ENCODE measurements around the gene ZFP64. TPM values are rescaled to one million over a fixed set of nuclear protein-coding genes. Genes with fewer than 3 reads are reported as not detected.

ZFP64 gene
- total RNA-seq, 1 experiment from 2014 or later: 16.0 TPM

DNA sequence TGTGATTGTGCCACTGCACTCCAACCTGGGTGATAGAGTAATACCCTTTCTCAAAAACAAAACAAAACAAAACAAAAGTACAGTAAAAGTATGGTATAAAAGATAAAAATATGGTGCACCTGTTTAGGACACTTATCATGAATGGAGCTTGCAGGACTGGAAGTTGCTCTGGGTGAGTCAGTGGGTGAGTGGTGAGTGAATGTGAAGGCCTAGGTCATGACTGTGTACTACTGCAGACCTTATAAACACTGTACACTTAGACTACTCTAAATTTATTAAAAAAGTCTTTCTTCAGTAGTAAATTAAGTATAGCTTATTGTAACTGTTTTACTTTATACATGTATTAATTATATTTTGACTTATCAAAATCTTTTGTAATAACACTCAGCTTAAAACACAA lies 46.0 kb downstream of the ZFP64 start:
- Histone ChIP-seq H3K27ac (ENCODE audit: low read depth, low read length) (no peak overlapping the region), H3K4me3 (replicated peaks in 1 of 2; ENCODE audit: low read depth in 1 of 2, low read length in 2 of 2) (no peak overlapping the region), H3K27me3 (ENCODE audit: insufficient read depth, low read length) (no peaks in the 10 kb centered on the region), H3K9me3 (ENCODE audit: control insufficient read depth in 1 of 2, insufficient read depth in 1 of 2, low read depth in 1 of 2, low read length in 2 of 2) (no peaks in the 10 kb centered on the region), H3K4me1 (ENCODE audit: control insufficient read depth in 1 of 2, insufficient read depth in 2 of 2, low read length in 2 of 2) (no peaks in the 10 kb centered on the region), H3K9me2 (ENCODE audit: insufficient read depth) (no peaks in the 10 kb centered on the region), H3K79me2 (ENCODE audit: insufficient read depth, low read length) (no peaks in the 10 kb centered on the region), H4K20me1 (ENCODE audit: insufficient read depth) (no peaks in the 10 kb centered on the region), H3K4me2 (ENCODE audit: low read length) (no peak overlapping the region), H3K9ac (ENCODE audit: low read length) (no peak overlapping the region), H2AFZ (ENCODE audit: low read depth, low read length, poor library complexity, severe bottlenecking) (no peak overlapping the region), H3K36me3 (ENCODE audit: control insufficient read depth in 1 of 2, insufficient read depth in 2 of 2, low read length in 2 of 2) (no peaks in the 10 kb centered on the region)
- ATAC-seq: no peak
- ChIA-PET CTCF (no interaction called here), POLR2A (no interaction called here), RAD21 (ENCODE audit: low non-redundant PET in 1 of 2, low total read pairs in 2 of 2, uncharacterized antibody in 2 of 2, unreplicated experiment in 2 of 2) (no interaction called here)
- DNase-seq (ENCODE audit: low read depth, low spot score): no peak
- TF ChIP-seq, protein P1, sequence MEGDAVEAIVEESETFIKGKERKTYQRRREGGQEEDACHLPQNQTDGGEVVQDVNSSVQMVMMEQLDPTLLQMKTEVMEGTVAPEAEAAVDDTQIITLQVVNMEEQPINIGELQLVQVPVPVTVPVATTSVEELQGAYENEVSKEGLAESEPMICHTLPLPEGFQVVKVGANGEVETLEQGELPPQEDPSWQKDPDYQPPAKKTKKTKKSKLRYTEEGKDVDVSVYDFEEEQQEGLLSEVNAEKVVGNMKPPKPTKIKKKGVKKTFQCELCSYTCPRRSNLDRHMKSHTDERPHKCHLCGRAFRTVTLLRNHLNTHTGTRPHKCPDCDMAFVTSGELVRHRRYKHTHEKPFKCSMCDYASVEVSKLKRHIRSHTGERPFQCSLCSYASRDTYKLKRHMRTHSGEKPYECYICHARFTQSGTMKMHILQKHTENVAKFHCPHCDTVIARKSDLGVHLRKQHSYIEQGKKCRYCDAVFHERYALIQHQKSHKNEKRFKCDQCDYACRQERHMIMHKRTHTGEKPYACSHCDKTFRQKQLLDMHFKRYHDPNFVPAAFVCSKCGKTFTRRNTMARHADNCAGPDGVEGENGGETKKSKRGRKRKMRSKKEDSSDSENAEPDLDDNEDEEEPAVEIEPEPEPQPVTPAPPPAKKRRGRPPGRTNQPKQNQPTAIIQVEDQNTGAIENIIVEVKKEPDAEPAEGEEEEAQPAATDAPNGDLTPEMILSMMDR (IDR thresholded peaks at IDR 0.05 in 2 of 3, conservative IDR thresholded peaks at IDR 0.05 in 1 of 3; ENCODE audit: borderline replicate concordance in 1 of 3, insufficient read depth in 1 of 3, low read depth in 2 of 3, low read length in 2 of 3): no peak
- no peak for TF ChIP-seq CBX3 (IDR thresholded peaks at IDR 0.05; ENCODE audit: low read depth)
- TF ChIP-seq CEBPB (IDR thresholded peaks at IDR 0.05; ENCODE audit: low read depth): no peak
- TF ChIP-seq FOSL1 (IDR thresholded peaks at IDR 0.05; ENCODE audit: low read depth): no peak
- TF ChIP-seq EZH2 (IDR thresholded peaks at IDR 0.05): no peak
- TF ChIP-seq JUND (IDR thresholded peaks at IDR 0.05): no peak
- no peak for TF ChIP-seq POLR2A (IDR thresholded peaks at IDR 0.05; ENCODE audit: borderline replicate concordance, extremely low read depth, insufficient read depth, insufficient read length)
- TF ChIP-seq EGR1 (IDR thresholded peaks at IDR 0.05; ENCODE audit: low read depth): no peak
- intact Hi-C loops (cut with micrococcal nuclease): no loop called here
- no TSS peak for BruUV-seq (replicated peaks)

DNA sequence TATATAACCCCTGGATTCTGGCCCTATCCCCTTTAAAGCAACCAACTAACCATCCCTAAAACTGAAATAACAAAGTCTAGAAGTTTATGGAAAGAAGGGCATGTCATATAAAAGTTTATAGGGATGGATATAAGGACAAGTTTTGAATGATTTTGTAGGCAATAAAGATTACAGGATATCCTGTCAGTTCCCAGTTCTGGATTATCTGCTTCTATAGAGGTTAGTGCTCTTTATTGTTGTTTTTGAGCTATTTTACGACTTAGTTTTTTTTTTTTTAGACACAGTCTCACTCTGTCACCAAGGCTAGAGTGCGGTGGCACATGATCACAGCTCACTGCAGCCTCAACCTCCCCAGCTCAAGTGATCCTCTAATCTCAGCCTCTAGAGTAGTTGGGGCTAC lies 48.3 kb downstream of the ZFP64 start:
- H3K79me2 ChIP-seq (ENCODE audit: insufficient read depth, low read length): no peaks in the 10 kb centered on the region
- no peak for TF ChIP-seq SIN3A (IDR thresholded peaks at IDR 0.05; ENCODE audit: low read depth)
- no peak overlapping the region for H3K9ac ChIP-seq (ENCODE audit: low read length)
- ChIA-PET POLR2A (no interaction called here), CTCF (no interaction called here), RAD21 (ENCODE audit: low non-redundant PET in 1 of 2, low total read pairs in 2 of 2, uncharacterized antibody in 2 of 2, unreplicated experiment in 2 of 2) (no interaction called here)
- H3K4me1 ChIP-seq (ENCODE audit: control insufficient read depth in 1 of 2, insufficient read depth in 2 of 2, low read length in 2 of 2): no peaks in the 10 kb centered on the region
- H3K9me3 ChIP-seq (ENCODE audit: control insufficient read depth in 1 of 2, insufficient read depth in 1 of 2, low read depth in 1 of 2, low read length in 2 of 2): no peaks in the 10 kb centered on the region
- BruUV-seq (replicated peaks): no TSS peak
- H4K20me1 ChIP-seq (ENCODE audit: insufficient read depth): no peaks in the 10 kb centered on the region
- H2AFZ ChIP-seq (ENCODE audit: low read depth, low read length, poor library complexity, severe bottlenecking): no peak overlapping the region
- DNase-seq (ENCODE audit: low read depth, low spot score) (no peak), ATAC-seq (no peak)
- H3K27ac ChIP-seq (ENCODE audit: low read depth, low read length): no peak overlapping the region
- no peak overlapping the region for H3K4me2 ChIP-seq (ENCODE audit: low read length)
- H3K27me3 ChIP-seq (ENCODE audit: insufficient read depth, low read length): no peaks in the 10 kb centered on the region
- H3K9me2 ChIP-seq (ENCODE audit: insufficient read depth): no peaks in the 10 kb centered on the region
- H3K4me3 ChIP-seq (replicated peaks in 1 of 2; ENCODE audit: low read depth in 1 of 2, low read length in 2 of 2): no peak overlapping the region
- intact Hi-C loops (cut with micrococcal nuclease): no loop called here
- no peaks in the 10 kb centered on the region for H3K36me3 ChIP-seq (ENCODE audit: control insufficient read depth in 1 of 2, insufficient read depth in 2 of 2, low read length in 2 of 2)

Data from HCT116 (cell line).